ENCODE measurements around the gene OPRM1.

The OPRM1 gene

GRCh38 chr6:154092326-154092962, 53.4 kb downstream of the OPRM1 start:
- DNase-seq: no peak

GRCh38 chr6:154093231-154094044, 54.4 kb downstream of the OPRM1 start:
- no peak for DNase-seq

GRCh38 chr6:154095571-154095970, 56.5 kb downstream of the OPRM1 start:
- no peak for DNase-seq

GRCh38 chr6:154096316-154096715, 57.3 kb downstream of the OPRM1 start:
- DNase-seq: no peak

GRCh38 chr6:154096834-154097233, 57.8 kb downstream of the OPRM1 start:
- DNase-seq: no peak

GRCh38 chr6:154099211-154099610, 60.2 kb downstream of the OPRM1 start:
- DNase-seq: no peak

- no peak for DNase-seq
Observed at GRCh38 chr6:154106251-154106650, 67.2 kb downstream of the OPRM1 start.

GRCh38 chr6:154111025-154111424, 72.0 kb downstream of the OPRM1 start:
- no peak for DNase-seq

- DNase-seq: no peak
Observed at GRCh38 chr6:154112181-154112809, 73.3 kb downstream of the OPRM1 start.

- DNase-seq: no peak
Observed at GRCh38 chr6:154113392-154113791, 74.4 kb downstream of the OPRM1 start.

GRCh38 chr6:154117485-154117884, 78.4 kb downstream of the OPRM1 start:
- no peak for DNase-seq

- DNase-seq: no peak
Observed at GRCh38 chr6:154122195-154122925, 83.3 kb downstream of the OPRM1 start.

- no peak for DNase-seq
Observed at GRCh38 chr6:154123155-154123956, 84.3 kb downstream of the OPRM1 start.

- no peak for DNase-seq
Observed at GRCh38 chr6:154125421-154125820, 86.4 kb downstream of the OPRM1 start.

- no peak for DNase-seq
Observed at GRCh38 chr6:154127657-154128056, 88.6 kb downstream of the OPRM1 start.

- no peak for DNase-seq
Observed at GRCh38 chr6:154134471-154135147, 95.6 kb downstream of the OPRM1 start.

- DNase-seq: no peak
Observed at GRCh38 chr6:154138793-154139192, 99.8 kb downstream of the OPRM1 start.

GRCh38 chr6:154139892-154140291, 100.9 kb downstream of the OPRM1 start:
- DNase-seq: no peak

GRCh38 chr6:154140743-154141142, 101.7 kb downstream of the OPRM1 start:
- no peak for DNase-seq

GRCh38 chr6:154143753-154144152, 104.7 kb downstream of the OPRM1 start:
- no peak for DNase-seq

GRCh38 chr6:154154389-154154967, 115.4 kb downstream of the OPRM1 start:
- peak; percentile 43 to 60 for DNase-seq
